Colonic mucosa (tissue), 4 donors: ENCODE results near the gene PUM1. TPM values are rescaled to one million over a fixed set of nuclear protein-coding genes. Genes with fewer than 3 reads are reported as not detected.

Experiments
- DNase-seq: peaks from one replicate; pipeline ENCODE4 v3.0.0-alpha.2; 2020
- H3K27ac ChIP-seq: fragments of 200-600 bp; one replicate; pipeline ENCODE4 v1.8.0; 2021
- H3K27me3 ChIP-seq: fragments of 200-600 bp; one replicate; pipeline ENCODE4 v1.8.0; 2021
- H3K36me3 ChIP-seq: fragments of 200-600 bp; one replicate; pipeline ENCODE4 v1.8.0; 2021
- H3K4me1 ChIP-seq: fragments of 200-600 bp; one replicate; pipeline ENCODE4 v1.8.0; 2021; ENCODE audit warnings: mild to moderate bottlenecking
- H3K4me3 ChIP-seq: fragments of 200-600 bp; one replicate; pipeline ENCODE4 v1.8.0; 2021
- H3K9ac ChIP-seq, 2 donors: one replicate each; pipeline ENCODE4 v1.7.0; 2013; ENCODE audit warnings: control low read depth in 2 of 2, low read depth in 2 of 2, low read length in 2 of 2
- H3K9me3 ChIP-seq: fragments of 200-600 bp; one replicate; pipeline ENCODE4 v1.8.0; 2021
- CTCF ChIP-seq: fragments of 200-600 bp; IDR thresholded peaks from one replicate; pipeline ENCODE4 v1.8.0; 2022; ENCODE audit warnings: antibody characterized with exemption, mild to moderate bottlenecking
- intact Hi-C: fragments of 100-400 bp; cut with DNase I; formaldehyde crosslinking; loops from one replicate; pipeline ENCODE4 v1.14.1; 2022
- total RNA-seq, 2 donors: library from RNA; stranded (reverse); fragmentation: NEBNext Ultra II Directional in 1 of 2; extraction: Animal tissue kit (Norgen Biotek cat#: 25700) in 1 of 2; gene quantifications; one replicate each; pipeline ENCODE4 v1.2.1, GENCODE V29; 2021
- donor health status: healthy.
- donor health status: DM: no; HTN: no; CAD: no.
- donor health status: DM: no; HTN: no; CAD: no.

The PUM1 gene
- total RNA-seq, 2 donors from 2014 or later = 119 to 124 TPM

GRCh38 chr1:30883389-30884172, 181.9 kb downstream of the PUM1 start:
- no peaks in the 10 kb centered on the region for H3K36me3 ChIP-seq
- DNase-seq = no peak
- H3K27ac ChIP-seq = no peak overlapping the region
- no peaks in the 10 kb centered on the region for H3K9me3 ChIP-seq
- no peaks in the 10 kb centered on the region for H3K4me1 ChIP-seq
- H3K27me3 ChIP-seq = no peaks in the 10 kb centered on the region
- TF ChIP-seq CTCF = no peak
- no peak overlapping the region for H3K9ac ChIP-seq
- no peak overlapping the region for H3K4me3 ChIP-seq
- intact Hi-C loops = no loop called here

- H3K9ac ChIP-seq = no peak overlapping the region
- H3K9me3 ChIP-seq = no peaks in the 10 kb centered on the region
- DNase-seq = no peak
- H3K36me3 ChIP-seq = no peaks in the 10 kb centered on the region
- no peaks in the 10 kb centered on the region for H3K4me1 ChIP-seq
- intact Hi-C loops = no loop called here
- H3K27me3 ChIP-seq = no peaks in the 10 kb centered on the region
- TF ChIP-seq CTCF = no peak
- H3K27ac ChIP-seq = no peak overlapping the region
- no peak overlapping the region for H3K4me3 ChIP-seq
These were observed 182.7 kb downstream of the PUM1 start for GRCh38 chr1:30882678-30883388.

Other genes starting within 250 kb of the PUM1 start
- 10 to 100 TPM; 15.2 to 24.2 TPM for gene SDC3, start 157.0 kb downstream of the PUM1 start, total RNA-seq
- under 1 TPM in 1 of 2 donors, not detected in 1; 0.20 TPM for gene NKAIN1, start 174.2 kb upstream of the PUM1 start, total RNA-seq
- 10 to 100 TPM; 34.7 to 59.6 TPM for gene SNRNP40, start 231.1 kb upstream of the PUM1 start, total RNA-seq
- gene ZCCHC17, start 231.3 kb upstream of the PUM1 start, total RNA-seq = 10 to 100 TPM; 19.8 to 23.9 TPM